GM19238 (cell line): ENCODE data around the gene PORCN.

Experiments
- DNase-seq: peaks from one replicate; pipeline ENCODE4 v3.0.0; 2011; ENCODE audit warnings: low spot score; ENCODE audit not compliant: insufficient read length

PORCN gene

GRCh38 chrX:48475774-48476577 lies 32.8 kb upstream of the PORCN start, which contains the start of gene FTSJ1:
Gene FTSJ1 (plus strand): TSS chrX:48476199. CDS start chrX:48478048, 1,849 bp downstream.
- peak; percentile 80 for DNase-seq

DNA sequence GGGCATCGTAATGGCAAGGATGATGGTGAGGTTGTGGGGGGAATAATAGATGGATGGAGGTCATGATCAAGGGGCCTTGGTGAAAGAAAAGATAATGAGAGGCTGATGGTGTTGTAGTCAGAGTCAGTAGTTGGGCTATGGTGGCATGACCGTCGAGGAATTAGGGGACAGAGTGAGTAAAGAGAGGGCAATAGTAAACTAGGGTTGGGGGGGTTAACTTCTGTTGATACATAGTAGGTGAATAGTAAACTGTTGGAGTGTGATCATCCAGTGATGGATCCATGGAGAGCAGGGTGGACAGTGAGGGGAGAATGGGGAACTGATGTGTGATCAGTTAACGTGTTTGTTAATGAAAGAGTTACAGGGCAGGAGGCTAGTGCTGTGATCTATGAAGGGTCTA lies 31.9 kb upstream of the PORCN start:
- no peak for DNase-seq

- DNase-seq, result no peak
These were observed 30.6 kb upstream of the PORCN start for GRCh38 chrX:48477960-48478755.

DNA sequence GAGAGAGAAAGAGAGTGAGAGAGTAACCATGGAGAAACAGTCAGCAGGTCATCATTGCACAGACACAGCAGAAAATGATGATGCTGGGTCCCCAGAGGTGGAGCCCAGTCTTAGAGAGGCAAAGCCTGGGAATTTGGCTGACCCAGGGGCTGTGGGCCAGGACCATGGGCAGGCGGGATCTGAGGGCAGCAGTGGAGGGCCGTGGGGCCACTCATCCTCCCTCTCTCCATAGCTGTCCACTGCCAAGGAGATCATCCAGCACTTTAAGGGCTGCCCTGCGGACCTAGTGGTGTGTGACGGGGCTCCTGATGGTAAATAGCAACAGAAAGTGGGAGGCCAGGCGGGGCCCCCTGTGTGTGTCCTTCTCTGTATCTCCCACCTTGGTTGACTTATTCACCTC lies 30.0 kb upstream of the PORCN start:
- DNase-seq, result no peak

- DNase-seq, result no peak
These were observed 28.6 kb upstream of the PORCN start for GRCh38 chrX:48480142-48480541.

DNA sequence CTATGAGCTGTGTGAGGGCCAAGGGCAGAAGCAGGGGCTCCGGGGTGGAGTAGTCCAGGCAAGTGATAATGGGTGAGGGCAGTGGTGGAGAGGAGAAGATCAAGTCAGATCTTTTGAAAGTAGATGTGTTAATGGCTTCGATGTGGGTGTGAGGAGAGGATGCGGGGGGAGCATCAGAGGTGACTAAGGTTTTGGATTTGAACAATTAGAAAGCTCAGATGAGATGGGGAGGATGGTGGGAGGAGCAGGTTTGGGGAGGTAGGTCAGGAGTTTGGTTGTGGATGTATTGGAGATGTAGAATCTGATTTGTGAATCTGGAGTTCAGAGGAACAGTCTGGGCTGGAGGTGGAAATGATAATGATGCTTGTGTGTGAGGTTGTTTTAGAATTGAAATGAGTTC lies 28.2 kb upstream of the PORCN start:
- DNase-seq, result no peak

- DNase-seq, result no peak
These were observed 26.3 kb upstream of the PORCN start for GRCh38 chrX:48482526-48482925.

- no peak for DNase-seq
These were observed 21.4 kb upstream of the PORCN start for GRCh38 chrX:48487362-48487798.

DNA sequence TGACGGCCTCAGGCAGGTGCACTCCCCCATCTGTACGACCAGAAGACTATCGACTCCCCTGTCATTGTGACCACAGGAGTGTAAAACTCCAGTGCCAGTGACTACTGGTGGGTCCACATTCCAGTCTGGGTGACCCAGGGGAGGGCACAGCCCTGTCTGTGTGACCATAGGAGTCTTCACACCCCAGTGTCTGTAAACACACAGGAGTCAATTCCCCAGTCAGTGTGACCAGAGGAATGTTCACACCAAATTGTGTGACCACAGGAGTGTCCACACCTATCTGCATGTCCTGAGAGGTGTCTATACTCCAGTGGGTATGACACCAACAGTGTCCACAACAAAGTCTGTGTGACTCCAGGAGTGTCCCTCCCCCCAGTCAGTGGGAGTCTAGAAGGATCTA lies 20.8 kb upstream of the PORCN start:
- DNase-seq, result no peak

GRCh38 chrX:48489296-48489695 lies 19.5 kb upstream of the PORCN start:
- DNase-seq, result no peak

- DNase-seq, result no peak
These were observed 18.9 kb upstream of the PORCN start for GRCh38 chrX:48489892-48490291.

GRCh38 chrX:48490661-48491060 lies 18.1 kb upstream of the PORCN start:
- DNase-seq, result no peak

- no peak for DNase-seq
These were observed 17.0 kb upstream of the PORCN start for GRCh38 chrX:48491809-48492208.

GRCh38 chrX:48492293-48492910 lies 16.4 kb upstream of the PORCN start:
- DNase-seq, result no peak

GRCh38 chrX:48493890-48494364 lies 14.9 kb upstream of the PORCN start:
- no peak for DNase-seq

DNA sequence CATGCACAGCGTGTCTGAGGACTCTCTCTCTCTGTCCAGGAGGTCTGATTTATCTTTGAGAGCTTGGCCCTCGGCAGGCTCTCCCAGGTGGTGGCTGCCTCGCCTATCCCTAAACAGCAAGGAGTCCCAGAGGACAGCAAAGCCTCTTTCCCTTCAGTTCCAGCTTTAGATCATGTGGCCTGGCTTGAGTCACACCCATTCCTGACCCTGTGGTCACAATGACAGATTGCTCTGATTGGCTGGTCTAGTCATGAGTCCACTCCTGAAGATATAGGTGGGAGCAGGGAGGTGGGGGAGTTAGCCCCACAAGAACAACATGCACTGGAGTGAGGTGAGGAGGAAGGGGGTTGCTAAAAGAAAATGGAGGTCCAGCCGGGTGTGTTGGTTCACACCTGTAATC lies 12.1 kb upstream of the PORCN start:
- no peak for DNase-seq

- DNase-seq, result no peak
These were observed 10.9 kb upstream of the PORCN start for GRCh38 chrX:48497871-48498270.

GRCh38 chrX:48498374-48498809 lies 10.4 kb upstream of the PORCN start:
- no peak for DNase-seq

- no peak for DNase-seq
These were observed 4.5 kb upstream of the PORCN start for GRCh38 chrX:48504261-48504660.

- no peak for DNase-seq
These were observed 3.3 kb upstream of the PORCN start for GRCh38 chrX:48505481-48505880.

GRCh38 chrX:48507246-48507645 lies 1.5 kb upstream of the PORCN start:
- DNase-seq, result no peak

GRCh38 chrX:48509245-48509590 lies 426 bp downstream of the PORCN start:
- DNase-seq, result no peak
